Activated B cell treated with CpG ODN at 0.5 μM for 24 hours (primary cell): ENCODE data around the gene AP1G1. TPM values are rescaled to one million over a fixed set of nuclear protein-coding genes. Genes with fewer than 3 reads are reported as not detected.
"Not testable (repeated sequence)": the region's sequence is repeated elsewhere in the genome, so short reads cannot be mapped to it uniquely, and the experiment has no call there.

Source experiments
- ATAC-seq: fragments of 200-7000 bp; cut with Tn5 transposase; one replicate; pipeline ENCODE4 v1.10.0; 2021; ENCODE audit warnings: low read depth, mild to moderate bottlenecking, moderate library complexity
- CTCF ChIA-PET: fragments of 350-600 bp; sonication (Branson Sonifier 250); formaldehyde crosslinking; loops from one replicate; lab custom pipeline; 2021; ENCODE audit warnings: antibody characterized with exemption; lab: Charles Lee
- POLR2A ChIA-PET: fragments of 350-600 bp; sonication (Branson Sonifier 250); formaldehyde crosslinking; loops from one replicate; lab custom pipeline; 2021; ENCODE audit warnings: antibody characterized with exemption; lab: Charles Lee
- DNase-seq: peaks from one replicate; pipeline ENCODE4 v3.0.0; 2022
- H3K27ac Mint-ChIP-seq: one replicate; pipeline ENCODE4 v1.8.0; 2020; ENCODE audit warnings: mixed read lengths
- H3K27me3 Mint-ChIP-seq: one replicate; pipeline ENCODE4 v1.8.0; 2021; ENCODE audit warnings: mixed read lengths
- H3K36me3 Mint-ChIP-seq: one replicate; pipeline ENCODE4 v1.8.0; 2021; ENCODE audit warnings: low read depth, mixed read lengths
- H3K4me1 Mint-ChIP-seq: one replicate; pipeline ENCODE4 v1.8.0; 2021; ENCODE audit warnings: mixed read lengths
- H3K4me3 Mint-ChIP-seq: one replicate; pipeline ENCODE4 v1.8.0; 2020; ENCODE audit warnings: mild to moderate bottlenecking, mixed read lengths
- H3K9me3 Mint-ChIP-seq: one replicate; pipeline ENCODE4 v1.8.0; 2020; ENCODE audit warnings: mixed read lengths
- intact Hi-C: fragments of 100-400 bp; cut with micrococcal nuclease; formaldehyde crosslinking; loops from one replicate; pipeline ENCODE4 v1.15.1; 2024
- total RNA-seq: library from RNA; stranded (reverse); gene quantifications from 2 replicates; pipeline ENCODE4 v1.2.3, GENCODE V29; 2022
- TF ChIP-seq, protein P1 (sequence below): fragments of 200-600 bp; IDR thresholded peaks from one replicate; pipeline ENCODE4 v1.8.0; 2022; ENCODE audit warnings: antibody characterized with exemption, mild to moderate bottlenecking

AP1G1 gene
- total RNA-seq, 1 donor from 2014 or later: 120 TPM

DNA sequence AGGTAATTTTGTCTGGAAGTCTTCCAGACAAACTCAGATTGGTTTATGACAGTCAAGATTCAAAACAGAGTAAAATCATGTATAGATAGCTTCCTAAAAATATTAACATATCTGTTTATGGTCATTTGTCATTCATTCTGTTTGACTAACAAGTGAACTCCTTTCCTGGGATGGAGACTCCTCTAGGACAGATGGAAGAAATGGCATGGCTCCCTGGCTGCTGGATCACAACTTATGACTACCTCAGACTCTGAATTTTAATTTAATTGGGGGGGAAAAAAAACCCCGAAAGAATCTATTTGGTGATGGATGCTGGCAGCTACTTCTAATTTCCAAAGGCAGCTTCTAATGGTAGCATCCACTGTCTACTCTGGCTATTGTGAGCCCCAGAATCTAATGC, 118.7 kb downstream of the AP1G1 start:
- Mint-ChIP-seq H3K9me3 (no peaks in the 10 kb centered on the region), H3K27ac (no peak overlapping the region), H3K27me3 (no peaks in the 10 kb centered on the region), H3K36me3 (peaks cover 49% of the 10 kb centered on the region), H3K4me1 (peaks cover 13% of the 10 kb centered on the region), H3K4me3 (no peak overlapping the region)
- ChIA-PET POLR2A (no interaction called here), CTCF (no interaction called here)
- DNase-seq (no peak), ATAC-seq (no peak)
- TF ChIP-seq, protein P1, sequence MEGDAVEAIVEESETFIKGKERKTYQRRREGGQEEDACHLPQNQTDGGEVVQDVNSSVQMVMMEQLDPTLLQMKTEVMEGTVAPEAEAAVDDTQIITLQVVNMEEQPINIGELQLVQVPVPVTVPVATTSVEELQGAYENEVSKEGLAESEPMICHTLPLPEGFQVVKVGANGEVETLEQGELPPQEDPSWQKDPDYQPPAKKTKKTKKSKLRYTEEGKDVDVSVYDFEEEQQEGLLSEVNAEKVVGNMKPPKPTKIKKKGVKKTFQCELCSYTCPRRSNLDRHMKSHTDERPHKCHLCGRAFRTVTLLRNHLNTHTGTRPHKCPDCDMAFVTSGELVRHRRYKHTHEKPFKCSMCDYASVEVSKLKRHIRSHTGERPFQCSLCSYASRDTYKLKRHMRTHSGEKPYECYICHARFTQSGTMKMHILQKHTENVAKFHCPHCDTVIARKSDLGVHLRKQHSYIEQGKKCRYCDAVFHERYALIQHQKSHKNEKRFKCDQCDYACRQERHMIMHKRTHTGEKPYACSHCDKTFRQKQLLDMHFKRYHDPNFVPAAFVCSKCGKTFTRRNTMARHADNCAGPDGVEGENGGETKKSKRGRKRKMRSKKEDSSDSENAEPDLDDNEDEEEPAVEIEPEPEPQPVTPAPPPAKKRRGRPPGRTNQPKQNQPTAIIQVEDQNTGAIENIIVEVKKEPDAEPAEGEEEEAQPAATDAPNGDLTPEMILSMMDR: no peak
- intact Hi-C loops: no loop called here

DNA sequence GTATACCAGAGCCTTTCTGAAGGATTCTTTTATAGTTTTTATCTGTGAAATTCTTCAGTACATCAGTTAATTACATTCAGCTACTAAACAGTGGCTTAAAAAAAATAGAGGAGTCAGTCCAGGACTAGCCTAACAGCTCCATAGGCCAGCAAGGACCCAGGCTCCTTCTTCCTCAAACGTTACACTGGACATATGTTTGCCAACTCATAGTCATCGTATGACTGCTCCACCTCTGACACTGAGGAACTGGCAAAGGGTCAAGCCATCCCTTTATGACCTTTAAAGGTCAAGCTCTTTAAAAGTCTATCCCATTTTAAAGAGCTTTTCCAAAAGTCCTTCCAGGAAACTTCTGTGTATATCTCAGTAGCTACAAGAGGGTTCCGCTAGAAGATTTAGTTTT, 120.8 kb downstream of the AP1G1 start:
- DNase-seq (no peak), ATAC-seq (no peak)
- TF ChIP-seq, protein P1: no peak
- Mint-ChIP-seq H3K9me3 (no peaks in the 10 kb centered on the region), H3K4me1 (peaks cover 5% of the 10 kb centered on the region), H3K4me3 (no peak overlapping the region), H3K27me3 (no peaks in the 10 kb centered on the region), H3K27ac (no peak overlapping the region), H3K36me3 (peaks cover 67% of the 10 kb centered on the region)
- intact Hi-C loops: no loop called here
- CTCF ChIA-PET: no interaction called here
- POLR2A ChIA-PET: no interaction called here

DNA sequence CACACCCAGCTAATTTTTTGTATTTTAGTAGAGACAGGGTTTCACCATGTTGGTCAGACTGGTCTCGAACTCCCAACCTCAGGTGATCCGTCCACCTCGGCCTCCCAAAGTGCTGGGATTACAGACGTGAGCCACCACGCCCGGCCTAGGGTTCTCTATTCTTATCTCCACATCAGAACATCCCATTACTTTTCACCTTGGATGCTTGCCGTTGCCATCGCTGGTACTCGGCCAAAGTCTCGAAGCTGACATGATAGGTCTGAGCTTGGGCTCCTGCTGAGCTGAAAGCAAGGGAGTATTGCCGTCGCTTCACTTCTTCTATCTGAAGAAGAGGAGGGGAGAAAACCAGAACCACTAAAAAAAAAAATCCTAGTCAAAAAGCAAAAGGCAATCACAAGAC, 124.4 kb downstream of the AP1G1 start:
- H3K4me1 Mint-ChIP-seq, H3K4me3 Mint-ChIP-seq, H3K27ac Mint-ChIP-seq, H3K9me3 Mint-ChIP-seq, ATAC-seq, H3K27me3 Mint-ChIP-seq, CTCF ChIA-PET, intact Hi-C loops, POLR2A ChIA-PET, DNase-seq: not testable (repeated sequence)
- peaks cover 70% of the 10 kb centered on the region for H3K36me3 Mint-ChIP-seq

- Mint-ChIP-seq H3K27me3 (no peaks in the 10 kb centered on the region), H3K27ac (no peak overlapping the region), H3K36me3 (peaks cover 73% of the 10 kb centered on the region), H3K4me3 (no peak overlapping the region), H3K9me3 (no peaks in the 10 kb centered on the region), H3K4me1 (no peaks in the 10 kb centered on the region)
- TF ChIP-seq, protein P1: no peak
- ATAC-seq (no peak), DNase-seq (no peak)
- CTCF ChIA-PET: no interaction called here
- POLR2A ChIA-PET: interaction anchor here (0.6 kb wide), 1 partner anchor 1296 kb away, joined by 5 read pairs; no protein-coding TSS in a partner anchor
- intact Hi-C loops: no loop called here
Observed at GRCh38 chr16:71681360-71681759, 127.3 kb downstream of the AP1G1 start.

Other genes starting within 250 kb of the AP1G1 start
- gene TAT, start 231.7 kb downstream of the AP1G1 start, total RNA-seq: not detected in 2 replicates
- not detected in 2 replicates for gene MARVELD3, start 182.7 kb downstream of the AP1G1 start, total RNA-seq
- 9.2 and 10.0 TPM in 2 replicates for gene PHLPP2, start 84.1 kb downstream of the AP1G1 start, total RNA-seq
- 24.9 and 28.3 TPM in 2 replicates for gene ATXN1L, start 37.1 kb upstream of the AP1G1 start, total RNA-seq
- gene ZNF821, start 75.3 kb upstream of the AP1G1 start, total RNA-seq: 10.6 and 13.6 TPM in 2 replicates
- gene IST1, start 86.7 kb upstream of the AP1G1 start, total RNA-seq: 199 and 206 TPM in 2 replicates
- not detected in 2 replicates for gene PKD1L3, start 191.6 kb upstream of the AP1G1 start, total RNA-seq
- gene DHODH, start 199.9 kb upstream of the AP1G1 start, total RNA-seq: 12.0 and 13.0 TPM in 2 replicates
- gene HP, start 245.7 kb upstream of the AP1G1 start, total RNA-seq: not detected in 2 replicates